Urinary bladder (tissue), 4 donors: ENCODE data around the gene SNAI3. TPM values are rescaled to one million over a fixed set of nuclear protein-coding genes. Genes with fewer than 3 reads are reported as not detected.

Experiments
- DNase-seq: peaks from one replicate; pipeline ENCODE4 v3.0.0-alpha.2; 2015; ENCODE audit errors: extremely low spot score
- H3K27ac ChIP-seq: one replicate; pipeline ENCODE4 v1.5.1; 2013; ENCODE audit warnings: low read depth, mild to moderate bottlenecking, moderate library complexity
- H3K36me3 ChIP-seq: one replicate; pipeline ENCODE4 v1.6.1; 2013; ENCODE audit warnings: mild to moderate bottlenecking, moderate library complexity; ENCODE audit not compliant: insufficient read depth
- H3K4me1 ChIP-seq: one replicate; pipeline ENCODE4 v1.6.1; 2013; ENCODE audit warnings: mild to moderate bottlenecking, moderate library complexity; ENCODE audit not compliant: insufficient read depth
- H3K4me3 ChIP-seq: one replicate; pipeline ENCODE4 v1.5.1; 2013; ENCODE audit warnings: low read depth, low read length
- WGBS: extraction: QIAGEN DNeasy Blood & Tissue Kit; methylation state at CpG from one replicate; pipeline ENCODE4 v1.1.7; 2013; 5-methylcytosine and 5-hydroxymethylcytosine counted together
- polyA plus RNA-seq: library from polyadenylated mRNA; stranded (reverse); fragments of 200-250 nt; gene quantifications from one replicate; pipeline ENCODE4 v1.2.3, GENCODE V29; 2013
- total RNA-seq: library from RNA; depleted of rRNA; stranded (reverse); fragments of >200 nt; gene quantifications from one replicate; pipeline ENCODE4 v1.2.3, GENCODE V29; 2014
- donor health status: healthy with polysubstance abuse.
- donor health status: healthy.

SNAI3 gene
- total and polyA plus RNA-seq, 2 donors: 0.82 TPM; not detected in 1

DNA sequence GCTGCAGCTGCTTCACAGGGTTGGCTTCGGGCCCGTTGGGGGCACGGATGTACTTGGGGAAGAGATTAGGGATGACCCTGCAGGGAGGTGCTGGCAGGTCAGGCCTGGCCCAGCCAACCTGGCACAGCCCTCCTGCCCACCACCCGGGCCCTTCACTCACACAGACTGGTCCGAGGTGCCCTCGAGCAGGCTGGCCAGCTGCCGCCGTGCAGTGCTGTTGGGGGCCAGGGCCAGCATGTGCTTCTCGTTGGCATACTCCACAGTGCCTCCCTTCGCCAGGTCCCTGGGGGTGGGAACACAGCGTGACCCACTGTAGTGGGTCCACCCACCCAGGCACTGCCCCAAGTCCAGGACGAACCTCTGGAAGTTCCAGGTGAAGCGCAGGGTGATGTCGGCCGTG lies 29.9 kb upstream of the SNAI3 start:
- 92% methylated on average over 15 of the region's 15 CpGs for WGBS
- no peak overlapping the region for H3K4me3 ChIP-seq
- DNase-seq: no peak
- H3K27ac ChIP-seq: no peak overlapping the region
- peaks cover 10% of the 10 kb centered on the region for H3K36me3 ChIP-seq
- no peaks in the 10 kb centered on the region for H3K4me1 ChIP-seq

DNA sequence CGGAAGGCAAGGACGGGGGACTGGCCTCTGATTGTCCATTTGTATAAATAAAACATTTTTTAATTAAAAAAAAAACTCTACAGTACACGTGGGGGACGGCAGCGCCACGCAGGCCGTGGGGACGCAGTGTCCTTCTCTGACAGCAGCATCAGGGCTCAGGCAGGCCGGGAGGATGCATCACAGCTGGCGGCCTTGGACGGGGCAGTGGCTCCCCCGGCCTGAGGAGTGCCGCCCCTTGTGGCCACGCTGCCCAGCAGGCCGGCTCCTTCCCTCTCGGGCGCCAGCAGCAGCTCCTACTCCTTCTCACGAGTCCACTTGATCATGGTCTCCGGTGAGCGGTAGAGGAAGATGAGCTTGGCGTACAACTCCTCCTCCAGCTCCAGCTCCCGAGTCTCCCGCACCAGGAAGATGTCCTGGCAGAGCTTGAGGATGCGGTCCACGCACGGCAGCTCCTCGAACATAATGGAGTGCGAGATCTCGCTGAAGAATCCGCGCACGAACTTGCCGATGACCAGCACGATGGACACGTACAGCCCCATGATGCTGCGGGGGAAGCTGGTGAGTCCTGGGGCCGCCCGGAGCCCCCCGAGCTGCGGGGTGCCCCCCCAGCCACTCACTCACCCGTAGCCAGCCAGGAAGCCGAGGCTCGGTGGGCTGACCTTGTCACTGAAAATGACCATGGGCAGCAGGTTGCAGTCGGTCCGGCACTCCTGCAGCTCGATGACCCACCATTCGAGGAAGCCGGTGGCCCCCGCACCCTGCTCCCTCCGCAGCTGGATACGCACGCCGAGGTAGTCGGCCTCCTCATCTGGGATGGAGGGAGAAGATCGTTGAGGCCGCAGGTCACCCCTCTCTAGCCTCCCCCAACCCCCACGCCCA lies 29.2 kb upstream of the SNAI3 start:
- H3K36me3 ChIP-seq: peaks cover 10% of the 10 kb centered on the region
- no peak overlapping the region for H3K27ac ChIP-seq
- 88% methylated on average over 57 of the region's 57 CpGs for WGBS
- no peak for DNase-seq
- no peak overlapping the region for H3K4me3 ChIP-seq
- H3K4me1 ChIP-seq: no peaks in the 10 kb centered on the region

DNA sequence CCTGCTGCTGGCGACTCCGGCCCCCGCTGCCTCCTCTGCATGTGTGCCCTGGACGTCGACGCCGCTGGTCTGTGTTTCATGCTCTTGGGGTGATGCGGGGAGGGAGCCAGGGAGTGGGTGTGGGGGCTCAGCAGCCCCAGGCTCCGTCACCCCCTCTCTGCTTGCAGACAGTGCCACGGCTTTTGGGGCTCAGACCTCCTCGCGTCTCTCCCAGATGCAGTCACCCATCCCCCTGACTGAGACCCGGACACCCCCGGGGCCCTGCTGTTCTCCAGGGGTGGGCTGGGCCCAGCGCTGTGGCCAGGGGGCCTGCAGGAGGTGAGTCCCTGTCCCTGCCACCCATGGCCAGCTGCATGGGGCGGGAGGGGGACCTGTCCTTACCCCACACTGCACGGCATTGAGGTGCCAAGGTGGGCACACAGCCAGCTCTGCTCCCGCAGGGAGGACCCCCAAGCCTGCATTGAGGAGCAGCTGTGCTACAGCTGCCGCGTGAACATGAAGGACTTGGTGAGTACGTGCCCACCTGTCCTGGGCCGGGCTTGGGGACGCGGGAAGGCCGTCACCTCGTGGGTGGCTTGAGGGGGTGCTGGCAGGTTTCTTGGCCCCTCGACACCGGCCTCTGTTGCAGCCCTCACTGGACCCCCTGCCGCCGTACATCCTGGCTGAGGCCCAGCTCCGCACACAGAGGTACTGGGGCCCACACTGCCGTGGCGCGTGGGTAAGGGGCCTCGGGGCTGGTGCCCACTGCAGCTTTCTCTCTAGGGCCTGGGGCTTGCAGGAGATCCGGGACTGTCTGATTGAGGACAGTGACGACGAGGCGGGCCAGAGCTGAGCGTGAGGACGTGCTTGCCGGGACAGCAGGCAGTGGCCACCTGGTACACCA lies 28.4 kb upstream of the SNAI3 start:
- H3K4me3 ChIP-seq: no peak overlapping the region
- no peak overlapping the region for H3K27ac ChIP-seq
- no peaks in the 10 kb centered on the region for H3K4me1 ChIP-seq
- DNase-seq: no peak
- H3K36me3 ChIP-seq: peaks cover 10% of the 10 kb centered on the region
- 86% methylated on average over 42 of the region's 42 CpGs for WGBS

DNA sequence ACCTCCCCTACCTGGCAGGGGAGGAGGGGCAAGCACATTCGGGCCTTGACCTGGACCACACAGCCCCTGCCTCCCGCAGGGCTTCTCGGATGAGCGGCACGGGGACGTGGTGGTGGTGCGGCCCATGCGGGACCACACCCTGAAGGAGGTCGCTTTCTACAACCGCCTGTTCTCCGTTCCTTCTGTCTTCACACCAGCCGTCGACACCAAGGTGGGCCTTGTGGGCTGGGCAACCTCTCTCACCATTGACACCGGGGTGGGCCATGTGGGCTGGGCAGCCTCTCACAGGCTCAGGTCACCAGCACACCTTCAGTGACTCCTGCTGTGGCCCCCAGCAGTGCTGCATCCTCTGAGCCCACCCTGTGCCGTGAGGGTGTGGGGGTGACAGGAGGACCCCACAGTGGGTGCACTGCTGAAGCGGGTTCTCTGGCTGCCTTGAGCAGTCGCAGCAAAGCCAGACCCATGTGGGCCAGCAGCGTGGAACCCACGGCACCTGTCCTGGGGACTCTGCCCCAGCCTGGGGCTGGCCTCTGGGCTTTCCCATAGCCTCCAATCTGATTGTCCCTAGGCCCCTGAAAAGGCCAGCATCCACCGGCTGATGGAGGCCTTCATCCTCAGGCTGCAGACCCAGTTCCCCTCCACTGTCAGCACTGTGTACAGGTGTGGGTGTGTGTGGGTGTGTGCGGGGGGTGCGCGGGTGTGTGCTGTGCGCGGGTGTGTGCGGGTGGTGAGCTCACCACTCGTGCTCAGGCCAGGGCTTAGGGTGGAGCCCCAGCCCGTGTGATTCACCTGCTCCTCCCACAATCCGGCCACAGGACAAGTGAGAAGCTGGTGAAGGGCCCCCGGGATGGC lies 27.5 kb upstream of the SNAI3 start:
- DNase-seq: no peak
- no peak overlapping the region for H3K27ac ChIP-seq
- H3K4me1 ChIP-seq: no peaks in the 10 kb centered on the region
- H3K4me3 ChIP-seq: no peak overlapping the region
- 84% methylated on average over 30 of the region's 30 CpGs for WGBS
- peaks cover 10% of the 10 kb centered on the region for H3K36me3 ChIP-seq

DNA sequence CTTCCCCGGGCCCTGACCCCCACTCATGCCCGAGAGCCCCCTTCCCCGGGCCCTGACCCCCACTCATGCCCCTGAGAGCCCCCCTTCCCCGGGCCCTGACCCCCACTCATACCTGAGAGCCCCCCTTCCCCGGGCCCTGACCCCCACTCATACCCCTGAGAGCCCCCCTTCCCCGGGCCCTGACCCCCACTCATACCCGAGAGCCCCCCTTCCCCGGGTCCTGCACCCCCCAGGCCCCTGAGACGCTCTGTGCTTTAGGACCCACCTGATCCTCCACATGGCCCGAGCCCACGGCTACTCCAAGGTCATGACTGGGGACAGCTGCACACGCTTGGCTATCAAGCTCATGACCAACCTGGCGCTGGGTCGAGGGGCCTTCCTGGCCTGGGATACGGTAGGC lies 26.7 kb upstream of the SNAI3 start:
- H3K4me1 ChIP-seq: no peaks in the 10 kb centered on the region
- no peak overlapping the region for H3K4me3 ChIP-seq
- DNase-seq: no peak
- peaks cover 10% of the 10 kb centered on the region for H3K36me3 ChIP-seq
- no peak overlapping the region for H3K27ac ChIP-seq
- WGBS: 80% methylated on average over 15 of the region's 15 CpGs

DNA sequence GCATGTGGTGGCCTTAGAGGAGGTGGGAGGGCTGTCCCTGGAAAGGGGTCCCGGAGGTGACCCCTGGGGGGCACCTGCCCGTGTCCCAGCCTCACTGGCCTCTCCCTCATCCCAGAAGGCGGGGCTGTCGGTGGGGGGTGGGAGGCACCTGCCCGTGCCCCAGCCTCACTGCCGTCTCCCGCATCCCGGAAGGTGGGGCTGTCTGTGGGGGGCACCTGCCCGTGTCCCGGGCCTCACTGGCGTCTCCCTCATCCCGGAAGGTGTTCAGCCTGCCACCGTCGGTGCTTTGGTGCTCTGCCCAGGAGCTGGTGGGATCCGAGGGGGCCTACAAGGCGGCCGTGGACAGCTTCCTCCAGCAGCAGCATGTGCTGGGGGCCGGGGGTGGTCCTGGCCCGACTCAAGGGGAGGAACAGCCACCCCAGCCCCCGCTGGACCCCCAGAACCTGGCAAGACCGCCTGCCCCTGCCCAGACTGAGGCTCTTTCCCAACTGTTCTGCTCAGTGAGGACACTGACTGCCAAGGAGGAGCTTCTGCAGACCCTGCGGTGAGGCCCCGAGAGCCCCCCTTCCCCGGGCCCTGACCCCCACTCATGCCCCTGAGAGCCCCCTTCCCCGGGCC lies 26.2 kb upstream of the SNAI3 start:
- WGBS: 73% methylated on average over 25 of the region's 25 CpGs
- Histone ChIP-seq H3K4me1 (no peaks in the 10 kb centered on the region), H3K4me3 (no peak overlapping the region), H3K36me3 (peaks cover 10% of the 10 kb centered on the region), H3K27ac (no peak overlapping the region)
- DNase-seq: no peak

DNA sequence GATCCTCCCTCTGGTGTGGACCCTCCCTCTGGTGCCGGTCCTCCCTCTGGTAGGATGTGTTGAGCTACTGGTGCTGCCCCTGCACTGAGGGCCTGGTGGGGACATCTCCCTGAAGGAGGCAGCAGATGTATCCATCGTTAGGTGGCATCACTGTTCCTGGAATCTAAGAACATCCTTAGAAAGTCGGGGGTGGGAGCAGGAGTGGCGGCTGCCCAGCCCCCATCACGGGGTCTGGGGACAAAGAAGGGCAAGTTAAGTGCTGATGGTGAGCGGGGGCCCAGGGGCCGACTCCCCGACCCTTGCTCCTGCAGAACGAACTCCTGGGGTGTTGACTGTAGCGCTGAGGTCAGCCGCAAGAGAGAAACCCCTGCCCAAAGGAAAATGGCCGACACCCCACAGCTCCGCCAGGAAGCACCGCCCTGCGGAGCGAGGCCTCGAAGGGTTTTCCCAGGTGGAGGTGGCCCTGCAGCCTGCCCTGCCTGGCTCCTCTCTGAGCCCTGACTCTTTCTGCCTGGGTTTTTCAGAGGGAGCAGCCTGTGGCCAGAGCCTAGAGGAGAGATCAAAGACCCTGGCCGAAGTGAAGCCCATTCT lies 25.5 kb upstream of the SNAI3 start:
- DNase-seq: no peak
- H3K4me3 ChIP-seq: no peak overlapping the region

DNA sequence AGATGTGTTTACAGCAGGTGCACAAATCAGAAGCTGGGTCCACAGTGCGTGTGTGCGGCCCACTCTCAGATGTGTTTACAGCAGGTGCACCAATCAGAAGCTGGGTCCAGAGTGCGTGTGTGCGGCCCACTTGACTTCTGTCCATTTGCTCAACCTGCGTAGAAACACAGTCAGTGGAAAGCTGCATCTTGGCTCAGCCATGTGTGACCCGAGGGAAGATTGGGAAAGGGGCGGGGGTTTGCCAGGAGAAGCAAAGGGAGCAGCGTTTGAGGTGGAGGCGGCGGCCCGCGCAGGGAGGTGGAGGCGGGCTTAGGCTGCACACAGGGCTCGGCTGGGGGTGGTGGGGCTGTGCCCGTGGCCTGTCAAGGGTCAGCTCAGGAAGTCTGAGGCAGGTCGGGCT lies 24.2 kb upstream of the SNAI3 start:
- H3K36me3 ChIP-seq: peaks cover 4% of the 10 kb centered on the region
- H3K27ac ChIP-seq: no peak overlapping the region
- DNase-seq: no peak
- H3K4me3 ChIP-seq: no peak overlapping the region
- WGBS: 72% methylated on average over 16 of the region's 16 CpGs
- no peaks in the 10 kb centered on the region for H3K4me1 ChIP-seq

More for the DNA sequence above, 25.5 kb upstream of the SNAI3 start:
- WGBS: 74% methylated on average over 18 of the region's 18 CpGs
- H3K27ac ChIP-seq: no peak overlapping the region
- no peaks in the 10 kb centered on the region for H3K4me1 ChIP-seq
- H3K36me3 ChIP-seq: peaks cover 7% of the 10 kb centered on the region

DNA sequence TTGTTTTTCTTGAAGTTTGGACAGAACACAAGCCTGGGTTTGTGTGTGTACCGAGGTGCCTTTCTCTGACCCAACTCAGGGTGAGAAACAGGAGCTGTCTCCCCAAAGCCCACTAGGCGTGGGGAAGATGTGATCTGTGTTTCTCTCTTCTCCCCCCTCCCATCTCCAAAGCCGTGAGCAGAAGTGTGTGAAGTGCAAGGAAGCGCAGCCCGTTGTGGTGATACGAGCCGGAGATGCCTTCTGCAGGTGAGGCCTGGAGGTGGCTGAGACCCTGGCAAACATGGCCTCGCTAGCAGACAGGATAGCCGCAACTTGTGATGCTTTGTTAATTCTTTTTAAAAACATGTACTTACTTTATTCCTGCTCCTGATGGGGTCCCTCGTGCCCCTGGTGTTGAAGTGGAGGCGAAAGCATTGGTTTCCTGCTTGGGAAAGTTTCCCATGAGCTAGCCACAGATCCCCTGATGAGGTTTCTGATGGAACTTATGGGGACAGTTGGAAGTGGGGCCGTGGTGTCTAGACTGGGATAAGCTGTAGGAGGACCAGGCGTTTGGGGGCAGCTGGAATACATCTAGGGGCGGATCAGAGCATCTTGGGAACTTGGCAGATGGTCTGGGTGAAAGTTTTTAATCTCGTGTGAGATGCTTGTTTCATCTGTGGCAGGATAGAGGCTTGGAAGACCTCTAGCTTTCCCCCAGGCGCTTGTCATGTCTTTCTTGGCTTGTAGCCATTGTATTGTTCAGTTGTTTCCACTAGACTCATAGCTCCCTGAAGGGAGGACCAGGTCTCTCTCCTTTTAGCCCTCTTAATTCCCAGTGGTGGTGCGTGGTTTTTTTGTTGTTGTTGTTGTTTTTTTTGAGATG lies 20.9 kb upstream of the SNAI3 start:
- Histone ChIP-seq H3K4me3 (peak overlapping the region; percentile 92), H3K36me3 (no peaks in the 10 kb centered on the region), H3K4me1 (no peaks in the 10 kb centered on the region), H3K27ac (no peak overlapping the region)
- WGBS: 35% methylated on average over 17 of the region's 17 CpGs
- no peak for DNase-seq

DNA sequence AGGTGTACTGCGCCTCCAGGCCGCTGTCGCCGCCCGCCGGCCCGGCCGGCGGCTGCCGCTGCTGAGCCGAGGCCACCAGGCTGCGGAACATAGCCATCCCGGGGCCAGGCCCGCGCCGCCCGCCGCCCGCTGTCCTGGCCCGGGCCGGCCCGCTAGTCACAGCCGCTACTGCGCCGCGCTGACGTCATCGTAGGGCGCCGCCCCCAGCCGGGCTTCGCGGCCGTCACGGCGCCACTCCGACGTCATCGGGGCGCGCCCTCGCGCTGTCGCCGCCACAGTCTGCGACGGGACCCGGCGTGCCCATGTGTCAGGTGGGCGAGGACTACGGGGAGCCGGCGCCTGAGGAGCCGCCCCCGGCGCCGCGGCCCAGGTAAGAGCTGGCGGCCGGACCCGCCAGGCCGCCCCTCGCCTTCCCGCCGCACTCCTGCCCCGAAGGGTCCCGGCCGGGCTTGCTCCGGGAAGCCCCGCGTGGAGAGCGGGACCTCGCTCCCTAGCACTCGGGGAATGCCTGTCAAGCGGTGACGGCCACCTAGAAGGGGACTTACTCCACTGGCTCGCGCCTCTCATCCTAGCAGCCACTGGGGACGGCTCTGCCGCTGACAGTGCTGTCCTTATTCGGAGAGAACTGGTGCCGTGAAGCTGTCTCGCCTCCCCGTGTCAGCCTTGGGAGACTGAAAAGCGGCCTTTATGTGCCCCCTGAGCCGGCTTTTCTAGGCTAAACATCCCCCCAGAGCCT lies 20.1 kb upstream of the SNAI3 start, which contains the start of the genes CTU2 and RNF166:
Gene CTU2, plus strand, starts transcription at position 275 of the 736 bp plus-strand sequence. Its CDS starts 28 bp downstream, at position 303.
Gene RNF166, minus strand, starts transcription at position 180 of the 736 bp plus-strand sequence. Its CDS starts 83 bp downstream, at position 97.
- no peaks in the 10 kb centered on the region for H3K4me1 ChIP-seq
- H3K27ac ChIP-seq: peak within 1 kb of the TSS; percentile 76
- no peaks in the 10 kb centered on the region for H3K36me3 ChIP-seq
- peak within 1 kb of the TSS; percentile 92 for H3K4me3 ChIP-seq
- DNase-seq: peak; percentile 28
- WGBS: under 1% methylated on average over 86 of the region's 86 CpGs

DNA sequence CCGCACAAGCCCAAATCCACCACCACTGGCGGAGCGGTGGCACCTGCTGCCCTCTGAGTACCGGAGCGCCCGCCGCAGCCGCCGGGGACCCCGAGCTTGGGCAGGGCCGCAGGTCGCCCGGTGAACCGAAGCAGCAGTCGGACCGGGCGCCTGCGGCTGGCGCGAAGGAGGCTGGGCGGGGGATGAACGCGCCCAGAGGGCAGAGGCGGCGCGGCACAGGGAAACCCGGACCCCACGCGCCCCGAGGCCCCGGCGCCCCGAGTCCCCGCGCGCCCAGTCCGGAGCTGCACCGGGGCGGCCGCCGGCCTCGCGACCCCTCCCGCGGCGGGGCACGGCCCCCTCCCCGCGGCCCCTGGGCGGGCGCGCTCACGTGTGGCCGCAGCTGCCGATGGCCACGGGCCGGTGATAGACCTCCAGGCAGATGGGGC lies 19.5 kb upstream of the SNAI3 start:
- Histone ChIP-seq H3K27ac (peak overlapping the region; percentile 76), H3K36me3 (no peaks in the 10 kb centered on the region), H3K4me3 (peak overlapping the region; percentile 92), H3K4me1 (no peaks in the 10 kb centered on the region)
- DNase-seq: no peak
- WGBS: under 1% methylated on average over 56 of the region's 57 CpGs
